GM12878 (cell line): ENCODE data around the gene TMEM209. TPM values are rescaled to one million over a fixed set of nuclear protein-coding genes. Genes with fewer than 3 reads are reported as not detected.

Experiments used
- ATAC-seq: fragments of 200-7000 bp; cut with Tn5 transposase; 3 replicates; pipeline ENCODE4 v1.9.1; 2020; ENCODE audit warnings: mild to moderate bottlenecking, moderate library complexity
- BruUV-seq: library from RNA; stranded (reverse); fragments of 400-500 nt; replicated peaks from 2 replicates; lab custom pipeline; 2021; lab: Mats Ljungman, UMichigan
- CTCF ChIA-PET: fragments of 300-600 bp; sonication (Branson Sonifier 250); formaldehyde crosslinking; extraction: SDS; loops from one replicate; lab custom pipeline; 2021; ENCODE audit warnings: inconsistent platforms; lab: Yijun Ruan, JAX
- POLR2A ChIA-PET: fragments of 350-600 bp; formaldehyde crosslinking; extraction: SDS; loops from one replicate; lab custom pipeline; 2021; ENCODE audit warnings: inconsistent platforms; lab: Charles Lee
- RAD21 ChIA-PET: fragments of 300-600 bp; sonication (Branson Sonifier 250); formaldehyde crosslinking; loops from one replicate; lab custom pipeline; 2023; ENCODE audit warnings: antibody characterized with exemption; ENCODE audit not compliant: unreplicated experiment; lab: Charles Lee
- SMC1A ChIA-PET: fragments of 300-600 bp; sonication (Branson Sonifier 250); formaldehyde crosslinking; loops from one replicate; lab custom pipeline; 2023; ENCODE audit not compliant: unreplicated experiment, uncharacterized antibody; lab: Charles Lee
- DNase-seq: peaks from one replicate; pipeline ENCODE4 v3.0.0-alpha.2; 2011; ENCODE audit warnings: low read depth, low spot score
- FAIRE-seq: peaks from 3 replicates; lab custom pipeline; 2011; peaks lifted over from hg19 to GRCh38; lab: Jason Lieb, UNC
- H2AFZ ChIP-seq: 2 replicates; pipeline ENCODE4 v1.6.0; 2011; ENCODE audit warnings: low read depth, low read length, control low read depth; ENCODE audit not compliant: control insufficient read depth
- H3K27ac ChIP-seq: 2 replicates; pipeline ENCODE4 v1.5.1; 2011; ENCODE audit warnings: control low read depth; ENCODE audit not compliant: control insufficient read depth, insufficient read depth
- H3K27me3 ChIP-seq, 2 experiments: replicated peaks in 1 of 2; 2 replicates each; pipeline versions ENCODE4 v1.6.0 to v1.6.1; 2011; ENCODE audit warnings: low read length in 1 of 2; ENCODE audit not compliant: control insufficient read depth in 2 of 2, insufficient read depth in 2 of 2
- H3K36me3 ChIP-seq, 2 experiments: 2 replicates each; pipeline ENCODE4 v1.5.1; 2011; ENCODE audit warnings: low read length in 1 of 2; ENCODE audit not compliant: control insufficient read depth in 2 of 2, insufficient read depth in 2 of 2
- H3K4me1 ChIP-seq: 2 replicates; pipeline ENCODE4 v1.6.1; 2011; ENCODE audit warnings: mild to moderate bottlenecking, low read length, moderate library complexity, mixed read lengths; ENCODE audit not compliant: control insufficient read depth, insufficient read depth
- H3K4me2 ChIP-seq: 2 replicates; pipeline ENCODE4 v1.6.0; 2011; ENCODE audit warnings: control low read depth; ENCODE audit not compliant: control insufficient read depth, insufficient read depth
- H3K4me3 ChIP-seq: fragments of 200-600 bp; sonication (generic); 2 replicates; pipeline ENCODE4 v1.5.1; 2016
- H3K79me2 ChIP-seq: 2 replicates; pipeline ENCODE4 v1.6.0; 2011; ENCODE audit warnings: low read length; ENCODE audit not compliant: control insufficient read depth, insufficient read depth
- H3K9ac ChIP-seq: 2 replicates; pipeline ENCODE4 v1.8.0; 2011; ENCODE audit warnings: low read length, control low read depth, mixed read lengths; ENCODE audit not compliant: control insufficient read depth, insufficient read depth
- H3K9me3 ChIP-seq: replicated peaks from 3 replicates; pipeline ENCODE4 v1.5.1; 2011; ENCODE audit warnings: mild to moderate bottlenecking, low read length; ENCODE audit not compliant: control insufficient read depth, insufficient read depth
- H4K20me1 ChIP-seq: 2 replicates; pipeline ENCODE4 v1.6.0; 2011; ENCODE audit not compliant: control insufficient read depth, insufficient read depth
- BHLHE40 ChIP-seq, 2 experiments: fragments of 450-650 bp in 1 of 2; IDR thresholded peaks; 2 replicates each; pipeline ENCODE4 v1.6.1; 2011 to 2017; ENCODE audit warnings: low read depth in 2 of 2, borderline replicate concordance in 1 of 2, improper control_type of control experiment in 1 of 2, low read length in 1 of 2, mild to moderate bottlenecking in 1 of 2
- BMI1 ChIP-seq: fragments of 450-650 bp; IDR thresholded peaks from 2 replicates; pipeline ENCODE4 v1.6.1; 2016; ENCODE audit warnings: mild to moderate bottlenecking, moderate library complexity, borderline replicate concordance
- CBX3 ChIP-seq: fragments of 200-600 bp; sonication (generic); IDR thresholded peaks from 2 replicates; pipeline ENCODE4 v1.6.1; 2016; ENCODE audit warnings: low read depth, borderline replicate concordance
- CREM ChIP-seq: IDR thresholded peaks from 2 replicates; pipeline ENCODE4 v1.6.1; 2014; ENCODE audit warnings: antibody characterized with exemption, low read depth
- ESRRA ChIP-seq: IDR thresholded peaks from 2 replicates; pipeline ENCODE4 v1.6.1; 2012; ENCODE audit warnings: mild to moderate bottlenecking, low read length, improper control_type of control experiment
- FOXM1 ChIP-seq: IDR thresholded peaks from 2 replicates; pipeline ENCODE4 v1.6.1; 2012; ENCODE audit warnings: low read depth, mild to moderate bottlenecking, inconsistent platforms, low read length, moderate library complexity
- HDAC2 ChIP-seq: fragments of 200-600 bp; sonication (generic); IDR thresholded peaks from 2 replicates; pipeline ENCODE4 v1.6.1; 2017
- HDAC6 ChIP-seq: fragments of 200-600 bp; sonication (generic); IDR thresholded peaks from one replicate; pipeline ENCODE4 v1.8.0; 2017; ENCODE audit warnings: antibody characterized with exemption; ENCODE audit not compliant: unreplicated experiment
- JUND ChIP-seq: IDR thresholded peaks from 2 replicates; pipeline ENCODE4 v1.6.1; 2012; ENCODE audit warnings: low read depth, mild to moderate bottlenecking, low read length, improper control_type of control experiment, moderate library complexity
- MTA3 ChIP-seq: IDR thresholded peaks from 2 replicates; pipeline ENCODE4 v1.6.1; 2012; ENCODE audit warnings: low read length, inconsistent platforms, borderline replicate concordance
- NRF1 ChIP-seq: conservative IDR thresholded peaks from 2 replicates; pipeline ENCODE4 v1.6.1; 2011; ENCODE audit warnings: mild to moderate bottlenecking, low read depth, low read length, improper control_type of control experiment
- PAX5 ChIP-seq: IDR thresholded peaks from 2 replicates; pipeline ENCODE4 v1.6.1; 2011; ENCODE audit warnings: low read depth, low read length, borderline replicate concordance
- RAD21 ChIP-seq: IDR thresholded peaks from 2 replicates; pipeline ENCODE4 v1.6.1; 2011; ENCODE audit warnings: mild to moderate bottlenecking, low read depth, low read length, moderate library complexity; ENCODE audit not compliant: insufficient read depth
- RAD51 ChIP-seq: fragments of 450-650 bp; IDR thresholded peaks from 2 replicates; pipeline ENCODE4 v1.6.1; 2016; ENCODE audit warnings: moderate library complexity, mild to moderate bottlenecking, inconsistent platforms
- SMC3 ChIP-seq: IDR thresholded peaks from 2 replicates; pipeline ENCODE4 v1.6.1; 2011; ENCODE audit warnings: low read length, improper control_type of control experiment, borderline replicate concordance
- SREBF2 ChIP-seq: IDR thresholded peaks from 2 replicates; pipeline ENCODE4 v1.6.1; 2012; ENCODE audit warnings: mild to moderate bottlenecking, low read length
- TARDBP ChIP-seq: IDR thresholded peaks from 2 replicates; pipeline ENCODE4 v1.6.1; 2016; ENCODE audit warnings: borderline replicate concordance
- ZNF24 ChIP-seq: fragments of 450-650 bp; IDR thresholded peaks from 2 replicates; pipeline ENCODE4 v1.6.1; 2017; ENCODE audit warnings: antibody characterized with exemption, mild to moderate bottlenecking
- in situ Hi-C: fragments of 300-500 bp; cut with MboI; formaldehyde crosslinking; loops from 9 replicates; pipeline ENCODE4 v1.14.3; 2018; ENCODE audit warnings: mixed read lengths
- intact Hi-C: fragments of 100-400 bp; cut with micrococcal nuclease; formaldehyde crosslinking; loops from one replicate; pipeline ENCODE4 v1.14.2; 2022; ENCODE audit not compliant: unreplicated experiment
- polyA plus RNA-seq, 11 experiments: library from polyadenylated mRNA; depleted of rRNA in 4 of 11; unstranded in 6 of 11; stranded (reverse) in 5 of 11; fragments of >200 nt; fragmentation: Nextera tagmentation in 4 of 11; fragmentation: Illumina TruSeq in 1 of 11; extraction: Ambion mirVana in 4 of 11; extraction: Trizol in 1 of 11; gene quantifications; 1 replicate in 1 of 11; 2 replicates in 10 of 11; pipeline versions ENCODE4 v1.2.1 to v1.2.3, GENCODE V29; 2011 to 2016; ENCODE audit warnings: inconsistent platforms in 2 of 11, missing spikeins in 2 of 11, low read depth in 1 of 11
- total RNA-seq, 4 experiments: library from RNA; depleted of rRNA in 3 of 4; stranded (reverse); fragments of >200 nt in 3 of 4; fragmentation: Illumina TruSeq in 1 of 4; extraction: Trizol in 1 of 4; gene quantifications; 2 replicates each; pipeline versions ENCODE4 v1.2.1 to v1.2.3, GENCODE V29; 2013 to 2021

The TMEM209 gene
- total and polyA plus RNA-seq, 10 of the 15 experiments (the other 5 are each of a cell fraction or from before 2014, with no cell fraction given) = 22.1 to 41.2 (median 35.1) TPM

DNA sequence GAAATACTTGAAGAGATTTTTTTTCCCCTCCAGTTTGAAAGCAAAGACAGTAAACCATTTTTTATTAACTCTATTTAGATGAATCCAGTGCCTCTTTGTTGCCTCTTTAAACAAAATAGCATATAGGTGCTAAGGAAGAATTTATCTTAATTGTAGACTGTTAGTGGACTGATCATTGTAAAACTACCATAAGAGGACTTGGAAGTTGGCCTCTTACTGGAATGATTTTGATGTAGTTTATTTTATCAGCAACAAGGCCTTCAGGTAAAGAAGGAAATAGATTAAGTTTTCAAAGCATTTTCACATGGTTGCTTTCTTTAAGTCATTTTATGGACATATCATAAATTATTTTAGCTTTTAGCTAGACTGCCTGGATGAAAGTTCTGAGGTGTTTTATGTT lies 81.7 kb downstream of the TMEM209 start:
- POLR2A ChIA-PET = interaction anchor here (0.6 kb wide), 1 partner anchor 34 kb away, joined by 3 read pairs; no protein-coding TSS in a partner anchor
- no peak overlapping the region for H3K27ac ChIP-seq
- H3K4me3 ChIP-seq = no peak overlapping the region
- peaks cover 2 to 12% of the 10 kb centered on the region in 2 experiments; a peak in 3 of 4 replicates for H3K36me3 ChIP-seq
- H3K27me3 ChIP-seq = no peaks in the 10 kb centered on the region
- no peaks in the 10 kb centered on the region for H4K20me1 ChIP-seq
- no peak overlapping the region for H2AFZ ChIP-seq
- 0 out of 2 replicates have a peak, but pooled peaks cover 2% of the 10 kb centered on the region for H3K4me1 ChIP-seq
- DNase-seq (no peak), ATAC-seq (no peak), FAIRE-seq (no peak)
- no TSS peak for BruUV-seq
- SMC1A ChIA-PET = interaction anchor here (0.6 kb wide), 1 partner anchor 708 kb away, joined by 3 read pairs; no protein-coding TSS in a partner anchor
- intact Hi-C loops (no loop called here), in situ Hi-C loops (no loop called here)
- CTCF ChIA-PET = no interaction called here
- TF ChIP-seq FOXM1 (no peak), MTA3 (no peak), CBX3 (no peak), NRF1 (no peak), TARDBP (no peak), ESRRA (no peak), BMI1 (no peak), HDAC2 (no peak), PAX5 (no peak), JUND (no peak), SREBF2 (no peak), SMC3 (no peak), HDAC6 (no peak), RAD51 (no peak), ZNF24 (no peak), CREM (no peak), RAD21 (no peak), BHLHE40 (IDR thresholded peaks at IDR 0.05; ENCODE audit: borderline replicate concordance in 1 of 2, low read depth in 2 of 2, low read length in 1 of 2) (no peak)
- H3K9me3 ChIP-seq = no peaks in the 10 kb centered on the region
- H3K4me2 ChIP-seq = no peak overlapping the region
- RAD21 ChIA-PET = no interaction called here
- no peaks in the 10 kb centered on the region for H3K79me2 ChIP-seq
- H3K9ac ChIP-seq = no peak overlapping the region
